WTC11 (cell line): ENCODE results near the gene BCAS2.

Experiments
- CTCF ChIP-seq: fragments of 200-600 bp; IDR thresholded peaks from 2 replicates; pipeline ENCODE4 v1.8.0; 2022; ENCODE audit warnings: antibody characterized with exemption
- E2F1 ChIP-seq: sonication (generic); formaldehyde crosslinking; IDR thresholded peaks from 2 replicates; pipeline ENCODE4 v1.8.0; 2022; ENCODE audit warnings: mild to moderate bottlenecking, missing genetic modification reagents
- FOXP1 ChIP-seq: sonication (generic); formaldehyde crosslinking; IDR thresholded peaks from 2 replicates; pipeline ENCODE4 v1.8.0; 2022; ENCODE audit warnings: missing genetic modification reagents, mild to moderate bottlenecking, moderate library complexity, borderline replicate concordance
- MLX ChIP-seq: sonication (generic); formaldehyde crosslinking; IDR thresholded peaks from 2 replicates; pipeline ENCODE4 v1.8.1; 2023; ENCODE audit warnings: mild to moderate bottlenecking, missing genetic modification reagents, moderate library complexity
- SP1 ChIP-seq: sonication (generic); formaldehyde crosslinking; conservative IDR thresholded peaks from 2 replicates; pipeline ENCODE4 v1.8.1; 2022; ENCODE audit warnings: missing genetic modification reagents
- TP53 ChIP-seq: sonication (generic); formaldehyde crosslinking; IDR thresholded peaks from 2 replicates; pipeline ENCODE4 v1.8.1; 2023; ENCODE audit warnings: mild to moderate bottlenecking, missing genetic modification reagents

GRCh38 chr1:114623364-114623763 is 41.9 kb upstream of the BCAS2 start:
- TF ChIP-seq CTCF (no peak), MLX (CRISPR knock-in tag) (no peak), SP1 (CRISPR knock-in tag) (no peak), E2F1 (CRISPR knock-in tag) (no peak), TP53 (no peak), FOXP1 (CRISPR knock-in tag) (no peak)
